RPMI7951 (cell line): Measurements from ENCODE around the gene USP12. TPM values are rescaled to one million over a fixed set of nuclear protein-coding genes. Genes with fewer than 3 reads are reported as not detected.
"Not testable (repeated sequence)": the region's sequence is repeated elsewhere in the genome, so short reads cannot be mapped to it uniquely, and the experiment has no call there.

Source experiments
- DNase-seq: peaks from one replicate; pipeline ENCODE4 v3.0.0-alpha.2; 2012; ENCODE audit warnings: low read depth
- total RNA-seq: library from RNA; depleted of rRNA; stranded (reverse); fragments of >200 nt; shearing (Covaris generic); gene quantifications from 2 replicates; pipeline ENCODE4 v1.2.3, GENCODE V29; 2014; rRNA removed

USP12 gene, protein sequence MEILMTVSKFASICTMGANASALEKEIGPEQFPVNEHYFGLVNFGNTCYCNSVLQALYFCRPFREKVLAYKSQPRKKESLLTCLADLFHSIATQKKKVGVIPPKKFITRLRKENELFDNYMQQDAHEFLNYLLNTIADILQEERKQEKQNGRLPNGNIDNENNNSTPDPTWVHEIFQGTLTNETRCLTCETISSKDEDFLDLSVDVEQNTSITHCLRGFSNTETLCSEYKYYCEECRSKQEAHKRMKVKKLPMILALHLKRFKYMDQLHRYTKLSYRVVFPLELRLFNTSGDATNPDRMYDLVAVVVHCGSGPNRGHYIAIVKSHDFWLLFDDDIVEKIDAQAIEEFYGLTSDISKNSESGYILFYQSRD
- 13.5 and 16.6 TPM in 2 replicates for total RNA-seq

DNA sequence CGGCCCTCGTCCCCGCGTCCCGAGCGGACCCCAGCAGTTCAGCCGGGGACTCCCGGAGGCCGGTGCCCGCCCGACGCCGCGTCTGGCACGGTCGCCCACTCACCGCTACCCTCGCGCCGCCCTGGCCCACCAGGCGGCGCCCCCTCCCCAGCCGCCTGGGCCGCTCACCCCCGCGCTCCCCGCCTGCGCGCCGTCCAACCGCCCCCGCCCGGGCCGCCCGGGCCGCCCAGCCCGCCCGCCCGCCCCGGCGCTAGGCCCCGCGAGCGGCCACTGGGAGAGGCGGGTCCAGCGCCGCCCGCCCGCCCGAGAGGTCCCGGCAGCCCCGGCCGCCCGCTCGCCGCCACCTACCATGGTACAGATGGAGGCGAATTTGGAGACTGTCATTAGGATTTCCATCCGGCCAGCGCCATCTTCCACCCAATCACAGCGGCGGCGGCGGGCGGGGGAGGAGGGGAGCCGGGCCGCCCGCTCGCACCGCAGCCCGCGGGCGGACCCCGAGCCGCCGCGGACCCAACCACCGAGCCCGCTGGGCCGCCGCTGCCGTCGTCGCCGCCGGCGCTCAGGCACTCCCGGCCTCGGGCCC, at the start of gene USP12:
Gene USP12, minus strand, starts transcription at position 568 of the 583 bp plus-strand sequence. Its CDS starts 172 bp downstream, at position 396.
- DNase-seq: no peak

GRCh38 chr13:27219611-27220010, 48.0 kb upstream of the USP12 start:
- DNase-seq: no peak

GRCh38 chr13:27218861-27219260, 47.2 kb upstream of the USP12 start:
- not testable (repeated sequence) for DNase-seq

DNA sequence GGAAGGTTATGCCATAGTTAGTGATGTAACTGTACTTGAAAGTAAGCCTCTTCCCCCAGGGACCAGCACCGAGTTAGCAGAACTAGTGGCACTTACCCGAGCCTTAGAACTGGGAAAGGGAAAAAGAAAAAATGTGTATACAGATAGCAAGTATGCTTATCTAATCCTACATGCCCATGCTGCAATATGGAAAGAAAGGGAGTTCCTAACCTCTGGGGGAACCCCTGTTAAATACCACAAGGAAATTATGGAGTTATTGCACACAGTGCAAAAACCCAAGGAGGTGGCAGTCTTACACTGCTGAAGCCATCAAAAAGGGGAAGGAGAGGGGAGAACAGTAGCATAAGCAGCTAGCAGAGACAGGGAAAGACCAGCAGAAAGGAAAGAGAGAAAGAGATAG, 46.2 kb upstream of the USP12 start:
- not testable (repeated sequence) for DNase-seq

- DNase-seq: not testable (repeated sequence)
Observed at GRCh38 chr13:27213386-27213785, 41.8 kb upstream of the USP12 start.

- peak; percentile 82 for DNase-seq
Observed at GRCh38 chr13:27211771-27212364, 40.3 kb upstream of the USP12 start.

- DNase-seq: no peak
Observed at GRCh38 chr13:27211271-27211670, 39.7 kb upstream of the USP12 start.

- no peak for DNase-seq
Observed at GRCh38 chr13:27208514-27208913, 36.9 kb upstream of the USP12 start.

DNA sequence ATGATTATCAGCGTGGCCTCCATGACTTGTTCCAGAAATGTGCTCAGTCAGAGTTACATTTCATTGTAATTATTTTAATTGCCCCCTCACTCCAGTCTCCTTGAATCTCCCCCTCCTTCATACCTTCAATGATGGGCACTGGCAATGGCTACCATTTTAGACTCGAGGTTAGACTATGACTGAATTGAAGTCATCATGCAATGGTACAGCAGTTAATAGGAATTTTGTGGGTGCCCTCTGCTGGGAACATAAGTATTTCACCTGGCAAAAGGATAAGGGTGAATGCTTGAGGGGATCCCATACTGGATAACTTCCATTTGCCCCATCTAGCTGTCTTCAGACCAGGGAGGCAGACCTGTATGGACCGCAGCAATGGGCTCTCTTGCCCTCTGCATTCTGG, 32.2 kb upstream of the USP12 start:
- peak; percentile 45 for DNase-seq

DNA sequence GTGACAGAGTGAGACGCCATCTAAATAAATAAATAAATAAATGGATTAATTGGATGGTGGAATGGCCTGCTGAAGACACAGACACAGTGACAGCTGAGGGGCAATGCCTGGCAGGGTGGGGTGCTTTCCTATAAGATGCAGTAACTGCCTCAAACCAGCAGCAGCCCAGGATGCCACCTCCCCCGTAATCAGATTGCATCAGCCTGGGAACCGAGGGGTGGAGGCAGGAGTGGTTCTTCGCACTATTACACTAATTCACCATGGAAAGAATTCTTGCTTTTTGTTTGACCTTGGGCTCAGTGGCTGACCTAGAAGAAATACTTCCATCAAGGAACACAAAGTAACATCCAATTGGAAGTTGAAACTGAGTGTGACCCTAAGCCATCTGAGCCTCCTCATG, 31.6 kb upstream of the USP12 start:
- DNase-seq: peak; percentile 7

DNA sequence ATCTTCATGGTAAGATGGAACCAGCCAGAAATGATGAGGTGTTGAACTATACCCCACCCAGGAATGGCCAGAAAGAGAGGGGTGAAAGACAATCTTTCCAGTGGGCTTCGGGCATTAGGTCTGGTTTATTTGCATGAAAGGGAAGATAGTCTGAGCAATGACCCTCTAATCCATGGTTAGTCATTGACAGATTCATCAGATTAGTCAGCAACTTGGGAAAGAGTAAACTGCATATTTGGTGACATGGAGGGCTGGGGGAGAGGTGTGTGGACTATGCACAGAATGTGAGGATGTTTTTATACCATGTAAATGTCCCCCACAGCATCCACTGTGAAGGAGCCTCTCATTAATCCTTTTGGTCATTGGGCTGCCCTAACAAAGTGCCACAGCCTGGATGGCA, 30.1 kb upstream of the USP12 start:
- no peak for DNase-seq

GRCh38 chr13:27200413-27201070, 28.9 kb upstream of the USP12 start:
- no peak for DNase-seq

DNA sequence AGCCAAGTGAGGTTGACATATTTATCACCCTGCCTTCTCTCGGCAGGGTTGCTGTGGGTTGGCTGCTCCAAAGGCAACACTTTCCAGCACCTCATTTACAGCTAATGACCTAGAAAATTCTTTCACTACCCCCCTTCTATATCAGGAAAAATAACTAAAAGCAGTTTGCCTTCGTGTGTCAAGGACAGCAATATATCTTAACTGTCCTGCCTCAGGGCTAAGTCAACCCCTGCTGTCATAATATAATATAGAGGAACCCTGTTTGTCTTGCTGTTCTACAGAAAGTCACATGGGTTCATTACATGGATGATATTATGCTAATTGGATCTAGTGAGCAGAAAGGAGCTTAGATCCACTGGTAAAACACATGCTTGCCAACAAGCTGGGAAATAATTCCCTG, 28.1 kb upstream of the USP12 start:
- no peak for DNase-seq

DNA sequence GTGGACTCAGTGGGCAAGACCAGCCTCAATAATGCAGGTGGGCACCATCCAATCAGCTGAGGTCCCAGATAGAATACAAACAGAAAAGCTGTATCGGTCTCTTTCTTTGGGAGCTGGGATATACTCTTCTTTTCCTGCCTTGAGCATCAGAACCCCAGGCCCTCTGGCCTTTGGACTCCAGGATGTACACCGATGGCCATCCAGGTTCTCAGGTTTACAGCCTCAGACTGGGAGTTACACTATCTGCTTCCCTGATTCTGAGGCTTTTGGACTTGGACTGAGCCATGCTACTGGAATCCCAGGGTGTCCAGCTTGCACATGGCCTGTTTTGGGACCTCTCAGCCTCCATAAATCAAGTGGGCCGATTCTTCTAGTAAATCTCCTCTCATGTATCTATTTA, 27.6 kb upstream of the USP12 start:
- no peak for DNase-seq

- DNase-seq: peak; percentile 93
Observed at GRCh38 chr13:27194895-27195764, 23.5 kb upstream of the USP12 start.

DNA sequence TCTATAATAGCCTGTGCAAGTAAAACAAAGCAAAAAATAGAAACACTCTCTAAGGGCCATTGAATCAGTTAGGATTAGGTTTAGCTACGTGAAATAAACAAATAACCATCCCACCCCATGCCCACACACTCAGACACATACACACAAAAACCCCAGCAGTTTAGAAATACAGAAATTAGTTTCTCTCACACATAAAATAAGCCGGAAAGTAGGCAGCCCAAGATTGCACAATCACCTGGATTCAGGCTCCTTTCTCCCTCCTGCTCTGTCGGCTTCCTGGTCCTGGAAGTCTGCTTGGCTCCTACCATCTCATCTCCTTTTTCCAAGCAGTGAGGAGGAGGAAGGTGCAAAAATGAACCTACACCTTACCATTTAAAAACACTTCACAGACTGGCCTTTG, 22.6 kb upstream of the USP12 start:
- no peak for DNase-seq

DNA sequence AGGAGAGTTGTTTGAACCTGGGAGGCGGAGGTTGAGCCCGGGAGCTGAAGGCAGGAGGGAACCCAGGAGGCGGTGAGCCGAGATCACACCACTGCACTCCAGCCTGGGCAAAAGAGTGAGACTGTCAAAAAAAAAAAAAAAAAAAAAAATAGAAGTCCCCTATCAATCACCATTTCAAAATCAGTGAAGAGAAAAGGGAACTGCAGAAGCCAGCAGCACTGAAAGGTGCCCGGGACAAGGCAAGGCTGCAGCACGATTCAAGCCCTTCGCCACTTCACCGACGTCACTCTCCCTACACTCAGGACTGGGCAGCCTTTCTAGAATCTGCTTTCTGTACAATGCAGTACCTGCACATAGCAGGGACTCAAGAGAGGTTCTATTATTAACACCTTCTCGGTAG, 21.9 kb upstream of the USP12 start:
- no peak for DNase-seq

DNA sequence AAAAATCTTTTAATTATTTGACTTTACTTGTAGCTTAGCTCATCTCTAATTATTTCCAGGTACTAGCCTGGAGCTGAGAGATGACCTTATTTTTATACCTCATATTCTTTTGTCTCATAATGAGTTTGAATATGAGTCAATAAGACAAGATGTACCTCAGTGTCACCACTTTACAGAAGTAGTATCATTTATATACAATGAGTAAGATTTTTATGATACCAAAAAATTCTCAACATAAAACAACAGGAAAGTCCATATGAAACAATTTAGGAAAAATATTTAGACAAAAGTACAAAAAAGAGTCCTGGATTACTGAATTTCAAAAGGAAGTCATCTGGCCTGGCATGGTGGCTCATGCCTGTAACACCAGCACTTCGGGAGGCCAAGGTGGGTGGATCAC, 21.4 kb upstream of the USP12 start:
- DNase-seq: no peak

DNA sequence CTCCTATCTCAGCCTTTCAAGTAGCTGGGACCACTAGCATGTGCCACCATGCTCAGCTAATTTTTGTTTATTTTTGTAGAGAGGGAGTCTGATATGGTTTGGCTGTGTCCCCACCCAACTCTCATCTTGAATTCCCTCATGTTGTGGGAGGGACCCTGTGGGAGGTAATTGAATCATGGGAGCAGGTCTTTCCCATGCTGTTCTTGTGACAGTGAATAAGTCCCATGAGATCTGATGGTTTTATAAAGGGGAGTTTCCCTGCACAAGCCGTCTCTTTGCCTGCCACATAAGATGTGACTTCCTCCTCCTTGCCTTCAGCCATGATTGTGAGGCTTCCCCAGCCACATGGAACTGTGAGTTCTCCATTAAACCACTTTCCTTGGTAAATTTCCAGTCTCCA, 20.8 kb upstream of the USP12 start:
- DNase-seq: peak; percentile 10

GRCh38 chr13:27189192-27189591, 17.6 kb upstream of the USP12 start:
- no peak for DNase-seq

DNA sequence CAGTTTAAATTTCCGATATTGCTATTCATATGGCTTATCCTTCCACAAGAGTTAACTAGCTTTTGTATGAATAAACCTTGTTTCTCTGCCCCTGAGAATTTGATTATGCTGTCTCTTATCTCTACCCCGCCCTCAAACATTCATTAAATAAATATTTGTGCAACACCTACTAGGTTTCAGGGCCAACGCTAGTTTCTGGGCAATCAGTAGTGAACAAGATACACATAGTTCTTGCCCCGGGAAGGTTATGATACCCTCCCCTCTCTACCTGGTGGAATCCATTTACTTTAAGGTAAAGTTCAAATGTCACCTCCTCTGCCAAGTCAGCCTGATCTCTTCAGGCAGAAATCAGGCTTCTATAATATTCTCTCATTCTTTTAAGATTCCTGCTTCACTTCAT, 16.6 kb upstream of the USP12 start:
- no peak for DNase-seq

DNA sequence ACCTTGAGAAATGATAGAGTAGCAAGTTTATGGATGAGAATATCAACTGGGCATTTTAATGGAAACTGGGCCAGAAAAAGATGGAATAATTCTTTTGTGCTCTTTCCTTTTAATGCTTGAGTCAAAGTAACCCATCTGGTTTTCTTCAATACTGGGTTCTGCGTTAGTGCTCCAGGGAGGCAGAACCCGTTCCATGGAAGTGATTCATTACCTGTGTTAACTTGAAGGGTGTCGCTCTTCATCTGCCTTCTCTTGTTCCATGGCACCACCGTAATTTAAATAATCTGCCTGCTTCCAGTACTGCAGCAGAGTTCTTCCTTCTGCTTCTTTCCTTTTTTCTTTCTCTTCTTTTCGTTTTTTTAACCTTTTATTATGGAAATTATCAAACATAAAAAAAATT, 14.7 kb upstream of the USP12 start:
- DNase-seq: no peak
